ENCODE measurements around the gene KRT84. TPM values are rescaled to one million over a fixed set of nuclear protein-coding genes. Genes with fewer than 3 reads are reported as not detected.

Gene KRT84
- total and polyA plus RNA-seq, 12 donors: not detected

GRCh38 chr12:52371716-52372115 is 13.7 kb downstream of the KRT84 start:
- Histone ChIP-seq H3K9me3 (replicated peaks in 1 of 3) (no peaks in the 10 kb centered on the region), H3K27ac (peak overlapping the region in 1 of 5 donors; percentile 27), H3K4me3 (no peak overlapping the region), H3K4me1 (replicated peaks in 1 of 2) (no peaks in the 10 kb centered on the region), H3K36me3 (replicated peaks in 1 of 2) (no peaks in the 10 kb centered on the region), H3K27me3 (no peaks in the 10 kb centered on the region)
- intact Hi-C loops (cut with DNase I): loop anchor here (5.0 to 10.0 kb wide), 3 partner anchors 213 to 603 kb away; no protein-coding TSS in a partner anchor
- no peak for DNase-seq
- WGBS, 4 donors: 67 to 98% (median 82%) methylated on average over 3 of the region's 3 CpGs
- TF ChIP-seq CTCF (IDR thresholded peaks at IDR 0.05) (no peak), POLR2A (IDR thresholded peaks at IDR 0.05) (no peak)

GRCh38 chr12:52370926-52371608 is 14.4 kb downstream of the KRT84 start:
- H3K9me3 ChIP-seq (replicated peaks in 1 of 3): no peaks in the 10 kb centered on the region
- TF ChIP-seq CTCF (IDR thresholded peaks at IDR 0.05) (no peak), POLR2A (IDR thresholded peaks at IDR 0.05) (no peak)
- DNase-seq: peak in 6 of 7 donors; percentile 31 to 60 (median 37)
- no peak overlapping the region for H3K4me3 ChIP-seq
- no peaks in the 10 kb centered on the region for H3K36me3 ChIP-seq (replicated peaks in 1 of 2)
- H3K27me3 ChIP-seq: no peaks in the 10 kb centered on the region
- WGBS, 4 donors: 59 to 72% (median 63%) methylated on average over 11 to 12 of the region's 12 CpGs
- H3K27ac ChIP-seq: peak overlapping the region in 1 of 5 donors; percentile 58
- H3K4me1 ChIP-seq (replicated peaks in 1 of 2): no peaks in the 10 kb centered on the region
- intact Hi-C loops (cut with DNase I): loop anchor here (5.0 to 10.0 kb wide), 3 partner anchors 214 to 604 kb away; no protein-coding TSS in a partner anchor

- Histone ChIP-seq H3K27ac (no peak overlapping the region), H3K4me3 (no peak overlapping the region), H3K27me3 (no peaks in the 10 kb centered on the region), H3K4me1 (replicated peaks in 1 of 2) (no peaks in the 10 kb centered on the region), H3K9me3 (replicated peaks in 1 of 3) (no peaks in the 10 kb centered on the region), H3K36me3 (replicated peaks in 1 of 2) (no peaks in the 10 kb centered on the region)
- TF ChIP-seq CTCF (IDR thresholded peaks at IDR 0.05) (no peak), POLR2A (IDR thresholded peaks at IDR 0.05) (no peak)
- no peak for DNase-seq
- intact Hi-C loops (cut with DNase I): loop anchor here (5.0 to 10.0 kb wide), 4 partner anchors 215 to 605 kb away; no protein-coding TSS in a partner anchor
- 70% methylated on average over 6 of the region's 6 CpGs; no CpG with 5 or more reads in 2 of the 4 donors for WGBS, 4 donors
Observed at GRCh38 chr12:52369809-52370208, 15.6 kb downstream of the KRT84 start.

- no peak for DNase-seq
- H3K27me3 ChIP-seq: no peaks in the 10 kb centered on the region
- H3K4me1 ChIP-seq (replicated peaks in 1 of 2): no peaks in the 10 kb centered on the region
- H3K4me3 ChIP-seq: no peak overlapping the region
- WGBS, 4 donors: 60 to 65% (median 65%) methylated on average over 3 of the region's 3 CpGs; no CpG with 5 or more reads in 1 of the 4 donors
- H3K9me3 ChIP-seq (replicated peaks in 1 of 3): no peaks in the 10 kb centered on the region
- intact Hi-C loops (cut with DNase I): loop anchor here in 1 of 2 donors (5.0 kb wide), 1 partner anchor 503 kb away; no protein-coding TSS in a partner anchor
- TF ChIP-seq CTCF (IDR thresholded peaks at IDR 0.05) (no peak), POLR2A (IDR thresholded peaks at IDR 0.05) (no peak)
- H3K27ac ChIP-seq: no peak overlapping the region
- H3K36me3 ChIP-seq (replicated peaks in 1 of 2): no peaks in the 10 kb centered on the region
Observed at GRCh38 chr12:52369211-52369610, 16.2 kb downstream of the KRT84 start.
